GM20000 (cell line): ENCODE results near the gene ADM2.

Experiments used
- DNase-seq: peaks from one replicate; pipeline ENCODE4 v3.0.0; 2012; ENCODE audit warnings: low spot score
- TF ChIP-seq, protein P1 (sequence below): IDR thresholded peaks from 2 replicates; pipeline ENCODE4 v1.5.1; 2012; ENCODE audit warnings: mild to moderate bottlenecking, control low read depth; ENCODE audit errors: extremely low read depth, missing control alignments

The ADM2 gene

DNA sequence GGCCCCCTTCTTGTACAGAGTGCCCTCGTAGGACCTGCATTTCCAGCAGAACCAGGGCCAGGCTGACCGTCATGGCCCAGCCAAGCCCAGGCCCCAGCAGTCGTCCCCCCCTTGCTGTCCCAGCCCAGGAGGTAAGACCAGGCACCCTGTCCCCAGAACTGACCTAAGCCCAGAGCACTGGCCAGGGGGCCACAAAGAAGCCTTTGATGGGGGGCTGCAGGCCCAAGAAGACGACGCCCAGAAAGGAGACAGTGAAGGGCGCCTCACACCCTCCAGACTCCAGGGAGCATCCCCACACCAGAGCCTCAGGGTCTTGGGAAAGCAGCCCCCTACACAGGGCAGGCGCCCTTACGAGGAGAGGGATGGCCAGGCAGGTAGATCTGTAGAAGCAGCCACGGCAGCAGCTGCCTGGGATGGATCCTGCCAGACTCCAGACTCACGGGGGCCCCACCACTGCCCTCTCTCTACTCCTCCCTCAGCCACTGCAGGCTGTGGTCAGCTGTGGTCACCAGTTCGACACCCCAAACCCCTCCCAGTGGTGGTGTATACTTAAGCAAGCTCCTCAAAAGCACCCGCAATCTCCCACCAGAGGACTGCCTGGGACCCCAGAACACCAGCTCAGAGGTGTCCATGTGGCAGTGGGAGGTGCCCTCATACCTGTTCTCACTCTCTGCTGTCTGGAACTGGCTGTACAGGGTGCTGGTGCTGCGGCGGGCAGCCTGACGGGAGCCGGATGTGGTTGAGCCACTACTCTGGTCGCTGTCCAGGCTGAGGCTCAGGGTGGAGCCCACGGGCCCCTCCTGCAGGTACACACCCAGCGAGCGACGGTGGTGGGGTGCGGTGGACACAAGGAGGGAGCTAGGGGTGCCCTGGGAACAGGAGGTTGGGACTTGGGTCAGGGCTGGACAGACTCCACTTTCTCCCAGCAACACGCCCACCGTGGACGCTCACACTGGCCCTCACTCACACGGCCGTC, 33.5 kb upstream of the ADM2 start:
- TF ChIP-seq, protein P1, sequence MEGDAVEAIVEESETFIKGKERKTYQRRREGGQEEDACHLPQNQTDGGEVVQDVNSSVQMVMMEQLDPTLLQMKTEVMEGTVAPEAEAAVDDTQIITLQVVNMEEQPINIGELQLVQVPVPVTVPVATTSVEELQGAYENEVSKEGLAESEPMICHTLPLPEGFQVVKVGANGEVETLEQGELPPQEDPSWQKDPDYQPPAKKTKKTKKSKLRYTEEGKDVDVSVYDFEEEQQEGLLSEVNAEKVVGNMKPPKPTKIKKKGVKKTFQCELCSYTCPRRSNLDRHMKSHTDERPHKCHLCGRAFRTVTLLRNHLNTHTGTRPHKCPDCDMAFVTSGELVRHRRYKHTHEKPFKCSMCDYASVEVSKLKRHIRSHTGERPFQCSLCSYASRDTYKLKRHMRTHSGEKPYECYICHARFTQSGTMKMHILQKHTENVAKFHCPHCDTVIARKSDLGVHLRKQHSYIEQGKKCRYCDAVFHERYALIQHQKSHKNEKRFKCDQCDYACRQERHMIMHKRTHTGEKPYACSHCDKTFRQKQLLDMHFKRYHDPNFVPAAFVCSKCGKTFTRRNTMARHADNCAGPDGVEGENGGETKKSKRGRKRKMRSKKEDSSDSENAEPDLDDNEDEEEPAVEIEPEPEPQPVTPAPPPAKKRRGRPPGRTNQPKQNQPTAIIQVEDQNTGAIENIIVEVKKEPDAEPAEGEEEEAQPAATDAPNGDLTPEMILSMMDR: no peak

DNA sequence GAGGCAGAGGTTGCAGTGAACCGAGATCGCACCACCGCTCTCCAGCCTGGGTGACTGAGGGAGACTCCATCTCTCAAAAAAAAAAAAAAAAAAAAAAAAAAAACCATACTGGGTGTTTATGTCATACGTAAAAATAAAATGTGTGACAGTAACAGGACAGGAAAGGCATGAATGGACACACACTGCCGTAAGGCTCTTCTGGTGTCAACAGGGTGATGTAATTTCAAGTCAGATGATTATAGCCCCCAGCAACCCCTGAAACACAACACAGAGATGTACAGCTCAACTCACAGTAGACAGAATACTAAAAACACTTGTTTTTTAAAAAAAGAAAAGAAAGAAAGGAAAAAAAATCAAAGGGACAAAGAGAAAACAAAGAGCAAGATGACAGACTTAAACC, 28.7 kb upstream of the ADM2 start:
- DNase-seq: no peak
- TF ChIP-seq, protein P1: no peak

More for the DNA sequence above, 33.5 kb upstream of the ADM2 start:
- no peak for DNase-seq

DNA sequence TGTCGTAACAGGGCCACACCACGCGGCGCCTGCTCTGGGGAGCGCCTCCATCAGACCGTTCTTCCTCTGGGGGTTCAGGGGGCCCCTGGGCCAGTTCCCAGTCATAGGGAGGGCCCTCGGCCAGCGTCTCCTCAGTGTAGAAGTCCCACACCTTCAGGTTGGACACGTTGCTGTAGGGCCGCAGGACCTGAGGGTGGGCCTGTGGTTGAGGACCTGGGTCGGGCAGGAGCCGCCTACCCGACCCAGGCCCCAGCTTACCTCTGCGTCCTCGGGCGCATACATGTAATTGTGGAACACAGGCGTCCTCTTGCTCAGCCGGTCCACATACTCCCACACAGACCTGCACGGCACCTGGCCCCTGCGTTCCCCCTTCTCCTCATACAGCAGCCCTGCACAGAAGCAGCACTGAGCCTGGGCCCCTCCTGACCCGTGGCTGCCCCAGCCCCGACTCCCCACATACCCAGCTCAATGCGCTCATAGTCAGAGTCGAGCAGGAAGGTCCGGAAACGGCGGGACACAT, 26.7 kb upstream of the ADM2 start:
- no peak for DNase-seq
- TF ChIP-seq, protein P1: no peak

DNA sequence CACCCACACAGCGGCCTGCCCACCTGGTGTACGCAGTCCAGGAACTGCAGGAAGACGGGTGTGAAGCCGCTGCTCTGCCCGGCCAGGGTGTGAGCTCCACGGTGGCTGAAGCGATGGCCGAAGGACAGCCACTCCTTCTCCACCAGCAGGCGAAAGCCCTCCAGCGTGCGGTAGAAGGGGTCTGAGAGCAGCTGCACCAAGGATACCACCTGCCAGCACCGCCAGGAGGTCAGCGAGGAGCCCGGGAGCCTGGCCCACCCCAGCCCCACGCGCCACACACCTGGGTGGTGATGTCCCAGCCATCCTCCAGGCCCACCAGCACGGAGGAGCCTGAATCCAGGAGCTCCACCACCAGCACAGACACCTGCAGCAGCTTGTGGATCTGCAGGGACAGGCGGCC, 26.1 kb upstream of the ADM2 start:
- TF ChIP-seq, protein P1: no peak
- no peak for DNase-seq

DNA sequence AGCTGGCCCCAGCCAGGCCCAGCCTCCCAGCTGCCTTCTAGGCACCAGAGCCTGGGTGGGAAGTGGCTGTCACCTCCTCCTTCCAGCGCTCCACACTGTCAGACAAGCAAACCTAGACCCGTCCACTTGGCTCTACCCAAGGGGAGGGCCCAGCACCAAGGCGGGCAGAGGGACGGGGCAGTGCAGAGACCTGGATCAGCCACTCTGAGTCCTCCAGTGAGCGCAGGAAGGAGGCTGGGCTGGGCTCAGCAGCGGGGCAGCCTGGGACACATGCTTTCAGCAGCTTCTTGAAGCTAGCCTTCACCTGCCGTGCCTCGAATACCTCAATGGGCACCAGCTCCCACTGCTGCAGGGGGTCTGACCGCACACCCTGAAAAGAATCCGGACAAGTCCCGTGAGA, 25.3 kb upstream of the ADM2 start:
- TF ChIP-seq, protein P1: no peak
- DNase-seq: no peak

DNA sequence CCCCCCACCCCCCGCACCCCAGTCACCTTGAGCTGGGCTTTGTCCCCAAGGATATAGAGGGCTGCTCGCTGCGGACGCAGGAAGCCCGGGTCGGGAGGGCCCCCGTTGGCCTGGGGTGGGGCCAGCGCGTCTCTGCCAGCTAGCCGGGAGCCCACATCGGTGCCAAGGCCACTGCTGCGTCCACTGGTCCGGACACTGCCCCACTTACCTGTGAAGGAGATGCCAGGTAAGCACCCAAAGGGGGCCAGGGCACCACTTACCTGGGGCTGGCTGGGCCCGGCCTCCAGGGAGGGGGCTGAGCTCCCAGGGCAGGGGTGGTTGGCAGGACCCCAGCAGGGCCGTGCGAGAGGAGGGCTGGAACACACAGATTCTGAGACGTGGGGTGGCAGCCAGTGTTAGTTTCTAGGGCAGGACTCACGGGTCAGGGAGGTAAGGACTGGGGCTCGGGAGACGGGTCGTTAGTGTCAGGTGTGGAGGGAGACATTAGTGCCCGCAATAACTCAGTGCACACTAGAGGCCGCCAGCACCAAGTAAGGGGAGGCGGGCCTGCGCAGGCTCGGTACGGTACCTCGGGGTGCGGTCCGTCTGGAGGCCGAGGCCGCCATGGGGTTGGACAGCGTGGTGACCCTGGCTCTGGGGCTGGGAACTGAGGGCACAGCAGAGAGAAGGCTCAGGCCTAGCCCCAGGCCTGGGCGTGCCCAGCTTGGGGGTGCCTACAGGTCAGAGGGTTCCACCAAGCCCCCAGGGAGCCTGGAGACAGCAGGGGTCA, 24.7 kb upstream of the ADM2 start:
- DNase-seq: no peak

More for the DNA sequence above, 24.7 kb upstream of the ADM2 start:
- TF ChIP-seq, protein P1: peak; percentile 6
